Neuronal stem cell (in vitro differentiated cells): Measurements from ENCODE around the gene ETF1.

Experiments used
- DNase-seq: peaks from one replicate; pipeline ENCODE4 v3.0.0-alpha.2; 2013; ENCODE audit warnings: low spot score
- H2AFZ ChIP-seq: one replicate; pipeline ENCODE4 v1.6.1; 2013; ENCODE audit warnings: mild to moderate bottlenecking, low read length, inconsistent platforms
- H2AK5ac ChIP-seq: 2 replicates; pipeline ENCODE4 v1.6.1; 2013; ENCODE audit warnings: low read depth, mild to moderate bottlenecking, inconsistent platforms, low read length, moderate library complexity, mixed read lengths
- H2BK120ac ChIP-seq: 2 replicates; pipeline ENCODE4 v1.6.1; 2013; ENCODE audit warnings: low read depth, mild to moderate bottlenecking, inconsistent platforms, low read length, moderate library complexity, mixed read lengths
- H2BK12ac ChIP-seq: one replicate; pipeline ENCODE4 v1.6.1; 2013; ENCODE audit warnings: low read length, inconsistent platforms
- H2BK15ac ChIP-seq: 2 replicates; pipeline ENCODE4 v1.6.1; 2013; ENCODE audit warnings: mild to moderate bottlenecking, low read length, inconsistent platforms, mixed read lengths
- H2BK5ac ChIP-seq: one replicate; pipeline ENCODE4 v1.6.1; 2013; ENCODE audit warnings: inconsistent platforms, mild to moderate bottlenecking, low read length, moderate library complexity
- H3K14ac ChIP-seq: one replicate; pipeline ENCODE4 v1.6.1; 2013; ENCODE audit warnings: low read length, inconsistent platforms
- H3K18ac ChIP-seq: 2 replicates; pipeline ENCODE4 v1.6.1; 2013; ENCODE audit warnings: low read length, inconsistent platforms
- H3K23ac ChIP-seq: 2 replicates; pipeline ENCODE4 v1.6.1; 2013; ENCODE audit warnings: low read depth, mild to moderate bottlenecking, mixed read lengths, low read length, inconsistent platforms; ENCODE audit not compliant: poor library complexity
- H3K27ac ChIP-seq: replicated peaks from 3 replicates; pipeline ENCODE4 v1.5.1; 2013; ENCODE audit warnings: low read length, inconsistent platforms
- H3K27me3 ChIP-seq, 3 experiments: 2 replicates each; pipeline ENCODE4 v1.6.1; 2013; ENCODE audit warnings: low read length in 3 of 3, mild to moderate bottlenecking in 2 of 3, inconsistent platforms in 1 of 3, low read depth in 1 of 3, mixed read lengths in 1 of 3, moderate library complexity in 1 of 3; ENCODE audit not compliant: control insufficient read depth in 3 of 3, insufficient read depth in 3 of 3
- H3K36me3 ChIP-seq, 2 donors: replicated peaks in 1 of 2; 2 replicates each; pipeline ENCODE4 v1.6.1; 2013; ENCODE audit warnings: low read length in 2 of 2; ENCODE audit not compliant: control insufficient read depth in 2 of 2, insufficient read depth in 2 of 2
- H3K4ac ChIP-seq: 2 replicates; pipeline ENCODE4 v1.6.1; 2013; ENCODE audit warnings: inconsistent platforms, mild to moderate bottlenecking, low read length, moderate library complexity
- H3K4me1 ChIP-seq, 2 donors: 1 replicate in 1 of 2; 2 replicates in 1 of 2; pipeline ENCODE4 v1.6.1; 2013; ENCODE audit warnings: low read length in 2 of 2, low read depth in 1 of 2; ENCODE audit not compliant: control insufficient read depth in 2 of 2, insufficient read depth in 1 of 2
- H3K4me2 ChIP-seq: one replicate; pipeline ENCODE4 v1.6.1; 2013; ENCODE audit warnings: mild to moderate bottlenecking, low read length, inconsistent platforms; ENCODE audit not compliant: insufficient read depth, poor library complexity, severe bottlenecking
- H3K4me3 ChIP-seq, 2 donors: 2 replicates each; pipeline ENCODE4 v1.5.1; 2013; ENCODE audit warnings: low read length in 2 of 2, mild to moderate bottlenecking in 2 of 2, inconsistent platforms in 1 of 2, moderate library complexity in 1 of 2
- H3K79me1 ChIP-seq: one replicate; pipeline ENCODE4 v1.6.1; 2013; ENCODE audit warnings: low read depth, mild to moderate bottlenecking, inconsistent platforms, low read length, moderate library complexity
- H3K9ac ChIP-seq: one replicate; pipeline ENCODE4 v1.6.1; 2013; ENCODE audit warnings: mild to moderate bottlenecking, low read depth, low read length, inconsistent platforms; ENCODE audit not compliant: poor library complexity
- H3K9me3 ChIP-seq, 2 donors: replicated peaks in 1 of 2; 2 replicates each; pipeline versions ENCODE3 to v1.6.1; 2013; ENCODE audit warnings: low read length in 2 of 2, mild to moderate bottlenecking in 2 of 2, inconsistent platforms in 1 of 2, low read depth in 1 of 2, mixed read lengths in 1 of 2, moderate library complexity in 1 of 2; ENCODE audit not compliant: control insufficient read depth in 2 of 2, insufficient read depth in 1 of 2
- H4K8ac ChIP-seq: one replicate; pipeline ENCODE4 v1.6.1; 2013; ENCODE audit warnings: low read depth, mild to moderate bottlenecking, inconsistent platforms, low read length, moderate library complexity
- H4K91ac ChIP-seq: one replicate; pipeline ENCODE4 v1.6.1; 2013; ENCODE audit warnings: low read length, low read depth, mild to moderate bottlenecking, inconsistent platforms; ENCODE audit not compliant: poor library complexity
- WGBS, 2 donors: extraction: QIAGEN DNeasy Blood & Tissue Kit; methylation state at CpG; one replicate each; pipeline ENCODE4 v1.1.7; 2013; ENCODE audit warnings: missing lambda C conversion rate in 2 of 2, mixed read lengths in 1 of 2; ENCODE audit not compliant: insufficient read length in 2 of 2, insufficient replicate concordance in 1 of 2; ENCODE audit errors: extremely low coverage in 2 of 2; 5-methylcytosine and 5-hydroxymethylcytosine counted together

The ETF1 gene

GRCh38 chr5:138577452-138577851, 34.4 kb upstream of the ETF1 start:
- Histone ChIP-seq H3K4me2 (no peak overlapping the region), H3K4ac (no peak overlapping the region), H4K8ac (no peak overlapping the region), H3K4me3 (no peak overlapping the region), H2BK12ac (no peak overlapping the region), H3K9ac (no peak overlapping the region), H2BK5ac (no peak overlapping the region), H3K23ac (no peak overlapping the region), H3K36me3 (peaks cover 6 to 19% of the 10 kb centered on the region in 2 donors), H2AK5ac (no peak overlapping the region), H3K14ac (no peak overlapping the region), H2AFZ (no peak overlapping the region), H3K27ac (no peak overlapping the region), H3K18ac (no peak overlapping the region), H4K91ac (no peak overlapping the region), H3K27me3 (no peaks in the 10 kb centered on the region), H2BK120ac (no peak overlapping the region), H2BK15ac (no peak overlapping the region), H3K79me1 (no peaks in the 10 kb centered on the region), H3K9me3 (no peaks in the 10 kb centered on the region), H3K4me1 (peaks cover 0 to 9% of the 10 kb centered on the region in 2 donors)
- no peak for DNase-seq
- no CpG with 5 or more reads among the region's 17 CpGs for WGBS, 2 donors

DNA sequence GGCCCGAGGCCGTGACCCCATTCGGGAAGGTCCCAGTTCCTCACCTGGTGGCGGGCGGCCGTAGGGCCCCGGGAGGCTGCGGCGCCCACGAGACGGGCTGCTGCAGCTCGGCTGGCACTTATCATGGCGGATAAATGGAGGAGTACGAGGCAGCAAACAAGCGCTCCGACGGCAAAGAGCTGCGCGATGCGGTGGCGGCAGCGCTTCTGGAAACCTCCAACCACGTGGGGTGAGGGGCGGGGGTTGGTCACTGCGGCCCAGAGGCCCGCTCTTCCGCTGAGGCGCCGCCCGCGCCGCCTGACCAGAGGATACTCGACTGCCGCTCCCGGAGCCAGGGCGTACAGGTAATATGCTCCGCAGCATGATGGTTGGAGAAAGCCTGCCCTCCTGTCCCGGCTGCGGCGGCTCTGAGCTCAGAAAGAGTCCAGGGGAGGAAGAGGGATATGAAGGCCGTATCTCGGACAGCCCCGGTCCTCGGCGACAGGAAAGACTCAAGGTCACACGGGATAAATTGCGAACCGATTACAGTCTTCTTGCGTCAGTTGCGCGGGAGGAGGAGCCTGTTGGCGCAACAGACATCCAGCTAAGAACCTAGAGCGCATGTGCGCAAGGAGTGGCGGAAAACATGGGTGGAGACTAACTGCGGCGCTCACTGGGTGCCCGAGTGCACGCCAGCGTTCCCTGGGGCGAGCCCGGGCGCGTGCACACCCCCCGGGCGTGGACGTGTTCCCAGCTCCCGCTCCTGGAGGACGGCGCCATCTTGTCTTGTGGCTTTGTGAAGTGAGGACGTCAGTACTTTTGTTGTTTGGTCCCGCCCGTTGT, 32.4 kb upstream of the ETF1 start, which contains the start of gene HSPA9:
TSS of gene HSPA9 (minus strand) at position 208 of the 822 bp plus-strand sequence. CDS start at position 125, 83 bp downstream.
- H3K4ac ChIP-seq, result no peak within 1 kb of the TSS
- H3K4me1 ChIP-seq, result peaks cover 0 to 9% of the 10 kb centered on the region in 2 donors
- peak within 1 kb of the TSS; percentile 22 for H4K91ac ChIP-seq
- peak within 1 kb of the TSS; percentile 100 for H2BK5ac ChIP-seq
- peak within 1 kb of the TSS; percentile 98 for H3K27ac ChIP-seq
- peak; percentile 97 for DNase-seq
- H3K14ac ChIP-seq, result peak within 1 kb of the TSS; percentile 39
- peak within 1 kb of the TSS; percentile 74 for H4K8ac ChIP-seq
- peak within 1 kb of the TSS; percentile 92 for H3K23ac ChIP-seq
- H2AK5ac ChIP-seq, result peak within 1 kb of the TSS; percentile 64
- peak within 1 kb of the TSS; percentile 99 for H3K4me3 ChIP-seq
- H3K36me3 ChIP-seq, result peaks cover 17 to 39% of the 10 kb centered on the region in 2 donors
- H3K27me3 ChIP-seq, result no peaks in the 10 kb centered on the region
- WGBS, 2 donors, result no CpG with 5 or more reads among the region's 73 CpGs
- peak within 1 kb of the TSS; percentile 90 for H2AFZ ChIP-seq
- no peak within 1 kb of the TSS for H2BK15ac ChIP-seq
- no peak within 1 kb of the TSS for H2BK120ac ChIP-seq
- H3K79me1 ChIP-seq, result no peaks in the 10 kb centered on the region
- peak within 1 kb of the TSS; percentile 93 for H3K9ac ChIP-seq
- peak within 1 kb of the TSS; percentile 75 for H3K4me2 ChIP-seq
- no peak within 1 kb of the TSS for H2BK12ac ChIP-seq
- H3K9me3 ChIP-seq, result no peaks in the 10 kb centered on the region
- peak within 1 kb of the TSS; percentile 100 for H3K18ac ChIP-seq

DNA sequence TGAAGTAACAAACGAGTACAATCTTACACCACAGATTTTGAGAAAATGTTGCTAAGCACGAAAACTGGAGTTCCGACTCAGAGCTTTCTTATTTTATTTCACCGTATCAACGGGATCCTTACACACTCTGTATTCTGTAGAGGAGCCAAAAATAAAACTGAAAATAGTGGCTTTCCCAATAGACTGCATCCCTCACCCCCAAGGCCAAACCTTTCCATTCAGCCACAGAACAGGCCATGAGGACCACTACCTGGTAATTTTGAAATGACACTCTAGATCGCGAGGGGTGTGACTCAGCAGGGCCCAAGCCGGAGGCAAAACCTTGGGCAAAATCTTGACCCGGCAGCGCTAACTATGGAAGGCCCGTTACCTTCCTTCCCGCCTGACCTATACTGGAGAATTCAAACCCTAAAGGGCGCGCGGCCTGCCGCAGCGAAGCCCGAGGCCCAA, 31.7 kb upstream of the ETF1 start:
- Histone ChIP-seq H3K18ac (peak overlapping the region; percentile 20), H2AFZ (peak overlapping the region; percentile 90), H4K8ac (no peak overlapping the region), H3K9ac (peak overlapping the region; percentile 93), H2AK5ac (peak overlapping the region; percentile 64), H3K36me3 (peaks cover 22 to 46% of the 10 kb centered on the region in 2 donors), H3K4me2 (peak overlapping the region; percentile 75), H2BK5ac (peak overlapping the region; percentile 100), H2BK12ac (no peak overlapping the region), H2BK15ac (no peak overlapping the region), H3K27me3 (no peaks in the 10 kb centered on the region), H3K9me3 (no peaks in the 10 kb centered on the region), H3K4ac (no peak overlapping the region), H3K23ac (no peak overlapping the region), H3K4me1 (peaks cover 0 to 9% of the 10 kb centered on the region in 2 donors), H4K91ac (no peak overlapping the region), H3K79me1 (no peaks in the 10 kb centered on the region), H3K14ac (no peak overlapping the region), H3K4me3 (peak overlapping the region; percentile 99), H3K27ac (peak overlapping the region; percentile 98), H2BK120ac (no peak overlapping the region)
- WGBS, 2 donors, result no CpG with 5 or more reads among the region's 18 CpGs
- DNase-seq, result no peak

- Histone ChIP-seq H3K18ac (no peak overlapping the region), H2BK15ac (no peak overlapping the region), H2AK5ac (no peak overlapping the region), H3K4me2 (peak overlapping the region; percentile 75), H3K23ac (no peak overlapping the region), H2BK120ac (no peak overlapping the region), H3K4me3 (peak overlapping the region; percentile 99), H3K27ac (no peak overlapping the region), H3K4ac (no peak overlapping the region), H2AFZ (no peak overlapping the region), H4K91ac (no peak overlapping the region), H3K9ac (no peak overlapping the region), H3K9me3 (no peaks in the 10 kb centered on the region), H3K79me1 (no peaks in the 10 kb centered on the region), H3K4me1 (peaks cover 0 to 9% of the 10 kb centered on the region in 2 donors), H3K36me3 (peaks cover 26 to 52% of the 10 kb centered on the region in 2 donors), H2BK5ac (no peak overlapping the region), H3K27me3 (no peaks in the 10 kb centered on the region), H4K8ac (no peak overlapping the region), H3K14ac (no peak overlapping the region), H2BK12ac (no peak overlapping the region)
- no peak for DNase-seq
- WGBS, 2 donors, result no CpG with 5 or more reads among the region's 9 CpGs
Measured at GRCh38 chr5:138573949-138574670, 31.1 kb upstream of the ETF1 start.
